ENCODE data around the gene BRDT. TPM values are rescaled to one million over a fixed set of nuclear protein-coding genes. Genes with fewer than 3 reads are reported as not detected.
"Not testable (repeated sequence)": the region's sequence is repeated elsewhere in the genome, so short reads cannot be mapped to it uniquely, and the experiment has no call there.

BRDT gene
- total RNA-seq, 2 experiments from 2014 or later = not detected

GRCh38 chr1:92004129-92004528 lies 54.9 kb downstream of the BRDT start:
- no peak for TF ChIP-seq CTCF (IDR thresholded peaks at IDR 0.05)
- intact Hi-C loops (cut with micrococcal nuclease) = loop anchor here (10.0 kb wide), 1 partner anchor 291 kb away; the partner anchor contains the start of genes GLMN and RPAP2
- CTCF ChIA-PET = interaction anchor here (1.3 kb wide), 1 partner anchor 745 kb away, joined by 3 read pairs; no protein-coding TSS in a partner anchor
- Mint-ChIP-seq H3K27me3 (no peaks in the 10 kb centered on the region), H3K4me1 (ENCODE audit: low read depth) (no peaks in the 10 kb centered on the region), H3K27ac (no peak overlapping the region), H3K4me3 (no peak overlapping the region), H3K9me3 (no peaks in the 10 kb centered on the region), H3K36me3 (ENCODE audit: low read depth) (no peaks in the 10 kb centered on the region)
- POLR2A ChIA-PET = no interaction called here
- ATAC-seq (no peak), DNase-seq (no peak)

- Mint-ChIP-seq H3K4me3 (no peak overlapping the region), H3K36me3 (ENCODE audit: low read depth) (no peaks in the 10 kb centered on the region), H3K9me3 (no peaks in the 10 kb centered on the region), H3K27me3 (no peaks in the 10 kb centered on the region), H3K27ac (no peak overlapping the region), H3K4me1 (ENCODE audit: low read depth) (peaks cover 14% of the 10 kb centered on the region)
- ChIA-PET CTCF (interaction anchor here (2.7 kb wide), 1 partner anchor 16 kb away, joined by 11 read pairs; no protein-coding TSS in a partner anchor), POLR2A (no interaction called here)
- DNase-seq = no peak
- ATAC-seq = no peak
- no peak for TF ChIP-seq CTCF (IDR thresholded peaks at IDR 0.05)
- intact Hi-C loops (cut with micrococcal nuclease) = no loop called here
Measured at GRCh38 chr1:92013923-92014322, 64.7 kb downstream of the BRDT start.

GRCh38 chr1:92016720-92017316 lies 67.6 kb downstream of the BRDT start:
- H3K4me3 Mint-ChIP-seq = no peak overlapping the region
- peaks cover 1% of the 10 kb centered on the region for H3K27me3 Mint-ChIP-seq
- CTCF ChIA-PET = no interaction called here
- no peak for ATAC-seq
- DNase-seq = no peak
- H3K36me3 Mint-ChIP-seq (ENCODE audit: low read depth) = no peaks in the 10 kb centered on the region
- intact Hi-C loops (cut with micrococcal nuclease) = no loop called here
- peaks cover 14% of the 10 kb centered on the region for H3K4me1 Mint-ChIP-seq (ENCODE audit: low read depth)
- POLR2A ChIA-PET = interaction anchor here (0.6 kb wide), 1 partner anchor 201 kb away, joined by 3 read pairs; no protein-coding TSS in a partner anchor
- TF ChIP-seq CTCF (IDR thresholded peaks at IDR 0.05) = no peak
- no peak overlapping the region for H3K27ac Mint-ChIP-seq
- no peaks in the 10 kb centered on the region for H3K9me3 Mint-ChIP-seq

- TF ChIP-seq CTCF (IDR thresholded peaks at IDR 0.05) = no peak
- H3K27me3 Mint-ChIP-seq = peaks cover 3% of the 10 kb centered on the region
- peaks cover 14% of the 10 kb centered on the region for H3K4me1 Mint-ChIP-seq (ENCODE audit: low read depth)
- POLR2A ChIA-PET = interaction anchor here (0.8 kb wide), 1 partner anchor 38 kb away, joined by 4 read pairs; no protein-coding TSS in a partner anchor
- no peak overlapping the region for H3K4me3 Mint-ChIP-seq
- no peak for DNase-seq
- H3K27ac Mint-ChIP-seq = no peak overlapping the region
- intact Hi-C loops (cut with micrococcal nuclease) = no loop called here
- no peaks in the 10 kb centered on the region for H3K36me3 Mint-ChIP-seq (ENCODE audit: low read depth)
- ATAC-seq = no peak
- no peaks in the 10 kb centered on the region for H3K9me3 Mint-ChIP-seq
- CTCF ChIA-PET = interaction anchor here (1.0 to 1.6 kb wide), 2 partner anchors 11 to 293 kb away, joined by 4 read pairs; no protein-coding TSS in a partner anchor
Measured at GRCh38 chr1:92017656-92018055, 68.5 kb downstream of the BRDT start.

GRCh38 chr1:92026042-92026441 lies 76.8 kb downstream of the BRDT start:
- Mint-ChIP-seq H3K4me1 (ENCODE audit: low read depth) (peaks cover 13% of the 10 kb centered on the region), H3K27me3 (peaks cover 28% of the 10 kb centered on the region)
- CTCF ChIA-PET; ATAC-seq; POLR2A ChIA-PET; DNase-seq; H3K27ac Mint-ChIP-seq; H3K4me3 Mint-ChIP-seq; intact Hi-C loops (cut with micrococcal nuclease); H3K36me3 Mint-ChIP-seq (ENCODE audit: low read depth); H3K9me3 Mint-ChIP-seq: not testable (repeated sequence)
